Inferior parietal cortex (tissue), 1 donor: ENCODE data around the gene CDK17.

Experiments used
- DNase-seq: peaks from one replicate; pipeline ENCODE4 v3.0.0-alpha.2; 2016; ENCODE audit errors: extremely low spot score

Gene CDK17

DNA sequence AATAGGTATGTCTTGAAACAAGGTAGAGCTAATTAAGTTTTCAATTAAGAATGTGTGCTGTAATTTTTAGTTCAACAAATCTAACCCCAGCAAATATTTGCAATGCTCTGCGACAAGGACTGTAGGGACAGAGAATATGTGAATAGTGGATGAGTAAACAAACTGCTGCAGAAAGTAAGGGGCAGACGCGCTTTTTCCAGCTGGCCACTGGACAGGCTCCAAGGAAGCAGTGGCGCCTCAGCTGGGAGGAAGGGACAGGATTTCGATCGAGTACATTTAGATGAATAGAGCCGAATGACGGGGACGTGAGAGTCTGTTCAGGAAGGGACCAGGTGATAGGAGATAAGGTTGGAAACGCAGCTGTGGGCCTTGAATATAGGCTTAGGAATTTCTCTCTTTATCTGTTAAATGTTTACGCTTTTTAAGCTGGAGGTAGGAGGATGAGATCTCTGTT, 136.8 kb downstream of the CDK17 start:
- no peak for DNase-seq

DNA sequence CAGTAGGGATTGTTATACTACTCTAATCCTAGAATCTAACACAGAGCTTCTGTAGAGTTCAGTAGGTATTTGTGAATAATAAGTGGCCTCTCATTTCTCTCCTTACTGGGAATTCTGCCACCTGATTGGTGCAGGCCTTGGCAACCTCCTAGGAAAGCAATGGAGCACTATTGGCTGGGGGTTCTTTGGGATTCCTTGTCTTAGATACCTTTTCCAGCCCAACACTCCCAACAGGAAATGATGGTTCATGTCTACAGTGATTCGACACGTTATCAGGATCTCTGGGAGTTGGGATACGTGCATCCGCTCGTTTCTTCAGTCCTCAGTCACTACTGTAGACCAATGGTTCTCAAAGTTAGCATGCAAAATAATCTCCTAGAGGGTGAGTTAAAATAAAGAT, 138.7 kb downstream of the CDK17 start:
- DNase-seq, result no peak

DNA sequence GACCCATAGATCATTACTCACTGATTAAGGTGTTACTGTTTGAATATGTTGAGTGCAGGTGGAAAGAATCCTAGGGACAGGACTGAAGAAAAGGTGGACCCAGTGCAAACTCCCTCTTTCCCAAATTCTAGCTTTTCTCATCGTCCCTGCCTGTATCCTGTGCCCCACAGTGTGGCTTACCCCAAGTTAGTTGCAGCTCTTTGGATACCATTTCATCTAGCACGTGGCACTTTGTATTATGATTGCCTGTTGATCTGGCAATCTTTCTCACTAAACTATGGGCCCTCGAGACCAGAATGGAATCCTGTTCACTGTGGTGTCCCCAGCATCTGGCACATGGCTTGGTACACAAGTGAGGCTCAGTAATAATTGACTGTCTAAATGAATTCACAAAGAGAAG, 139.6 kb downstream of the CDK17 start:
- DNase-seq, result no peak

DNA sequence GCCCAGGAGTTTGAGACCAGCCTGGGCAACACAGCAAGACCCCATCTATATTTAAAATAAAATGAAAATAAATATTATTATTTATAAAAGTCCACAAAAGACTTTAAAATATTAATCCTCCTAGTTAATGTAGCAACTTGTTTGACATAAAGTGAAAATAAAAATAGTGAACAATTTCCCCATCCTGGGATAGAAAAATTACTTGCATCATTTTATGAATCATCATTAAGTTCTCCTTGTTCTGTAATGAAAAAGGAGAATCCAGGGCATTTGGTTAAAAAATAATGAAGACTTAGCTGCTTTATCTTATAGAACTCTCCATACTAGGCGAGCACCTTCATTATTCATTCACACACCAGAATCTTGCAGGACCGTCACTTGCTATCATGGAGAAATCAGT, 140.0 kb downstream of the CDK17 start:
- no peak for DNase-seq

DNA sequence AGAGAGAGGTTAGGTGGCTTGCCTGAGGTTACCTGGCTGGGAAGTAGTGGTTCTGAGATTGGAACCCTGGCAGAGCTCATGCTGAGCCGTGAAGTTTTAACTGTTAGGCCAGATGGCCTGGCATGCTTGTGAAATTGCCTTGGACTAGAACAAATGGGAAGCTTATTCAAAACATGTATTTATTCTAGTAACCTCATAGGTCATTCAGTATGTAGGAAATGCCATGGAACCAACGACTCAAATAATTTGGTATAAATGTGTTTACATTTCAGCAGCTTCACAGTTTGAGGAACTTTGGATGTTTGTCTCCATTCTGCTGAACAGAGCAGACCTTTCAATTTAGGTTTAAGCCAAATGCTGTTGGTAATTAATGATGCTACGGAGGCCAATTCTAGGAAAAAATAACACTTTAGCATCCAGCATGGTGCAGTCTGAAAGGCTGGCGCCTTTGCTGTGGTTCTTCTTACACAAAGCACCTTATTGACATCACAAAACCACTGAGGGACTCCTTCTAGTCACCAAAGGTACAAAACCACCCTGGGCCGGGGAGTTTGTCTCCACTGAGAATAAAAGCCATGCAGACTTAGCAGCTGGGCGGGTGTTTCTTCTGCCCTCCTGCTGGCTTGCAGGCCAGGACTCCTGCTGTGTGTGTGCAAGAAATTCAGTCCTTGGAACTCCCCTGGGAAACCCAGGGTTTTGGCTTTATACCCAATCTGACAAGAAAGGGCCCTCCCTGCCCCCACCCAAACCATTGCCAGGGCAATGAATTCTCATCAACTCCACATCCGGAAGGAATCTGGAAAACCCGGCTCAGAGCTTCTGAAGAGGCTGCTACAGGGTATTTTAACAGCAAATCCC, 141.9 kb downstream of the CDK17 start:
- DNase-seq, result no peak

DNA sequence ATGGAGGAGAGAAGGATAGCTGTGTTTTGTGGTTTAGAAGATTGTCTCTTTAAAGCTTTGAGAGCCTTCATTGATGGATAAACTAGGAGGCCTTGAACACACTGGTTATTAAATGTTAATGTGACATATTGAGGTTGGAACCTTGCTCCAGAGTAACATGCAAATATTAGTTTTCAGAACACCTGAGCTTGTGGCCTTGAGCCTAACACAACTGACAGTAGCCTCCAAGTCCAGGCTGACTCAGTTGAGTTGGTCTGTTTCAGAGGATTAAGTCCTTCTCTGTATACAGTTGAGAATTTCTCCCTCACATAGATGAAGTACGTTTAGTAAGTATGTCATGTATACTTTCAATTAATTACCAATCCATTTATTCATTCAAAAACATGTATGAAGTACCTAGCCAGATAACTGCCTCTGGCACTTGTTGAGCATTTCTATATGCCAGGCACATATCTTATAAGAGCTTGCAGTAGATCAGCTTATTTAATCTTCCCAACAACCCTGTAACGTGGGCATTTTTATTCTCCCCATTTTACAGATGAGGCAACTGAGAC, 142.6 kb downstream of the CDK17 start:
- DNase-seq, result no peak

DNA sequence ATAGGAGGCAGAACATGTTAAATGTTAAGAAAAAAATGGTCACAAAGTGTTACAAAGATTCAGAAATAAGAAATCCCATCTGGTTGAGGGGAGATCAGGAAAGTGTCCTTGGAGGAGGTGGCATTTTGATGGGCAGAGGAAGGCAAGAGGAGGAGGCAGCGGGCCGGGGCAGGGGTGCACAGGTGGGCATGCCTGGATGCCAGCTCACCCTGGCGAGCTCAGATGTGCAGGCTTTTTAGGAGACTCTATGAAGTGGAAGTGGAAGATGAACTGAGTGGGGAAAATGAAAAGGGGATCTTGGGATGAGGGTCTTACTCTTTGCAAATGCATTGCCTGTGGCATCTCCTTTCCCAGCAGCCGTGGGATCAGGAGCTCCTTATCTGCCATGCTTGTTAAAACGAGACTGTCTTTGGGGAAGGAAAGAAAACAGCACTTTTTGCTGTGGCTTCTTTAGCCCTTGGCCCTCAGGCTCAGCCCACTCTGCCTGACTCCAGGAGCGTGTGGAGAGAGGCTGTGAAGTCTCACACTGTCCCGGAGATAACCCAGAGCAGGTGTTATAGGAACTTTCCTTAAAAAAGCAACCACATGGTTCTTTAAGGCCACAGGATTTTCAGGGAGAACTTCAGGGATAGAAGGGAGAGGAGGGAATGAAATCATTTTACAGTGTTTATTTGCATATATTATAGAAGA, 143.4 kb downstream of the CDK17 start:
- no peak for DNase-seq

DNA sequence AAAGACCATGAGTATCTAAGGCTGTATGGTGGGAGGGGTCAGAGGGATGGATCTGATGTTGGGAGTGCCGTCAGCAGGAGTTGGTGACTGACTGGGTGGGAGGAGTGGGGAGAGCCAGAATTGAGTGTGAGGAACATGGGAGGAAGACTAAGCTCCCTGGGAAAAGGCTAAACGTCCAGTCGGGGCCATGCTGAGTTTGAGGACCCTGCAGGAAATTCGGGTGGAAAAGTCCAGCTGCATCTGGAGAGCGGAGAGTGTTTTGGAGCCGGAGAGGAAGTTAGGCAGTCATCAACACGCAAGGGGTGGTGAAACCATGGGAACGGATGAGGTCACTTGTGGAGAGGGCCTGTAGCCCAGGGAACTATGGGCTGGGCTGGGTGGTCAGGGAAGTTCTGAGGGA, 145.2 kb downstream of the CDK17 start:
- DNase-seq, result no peak

DNA sequence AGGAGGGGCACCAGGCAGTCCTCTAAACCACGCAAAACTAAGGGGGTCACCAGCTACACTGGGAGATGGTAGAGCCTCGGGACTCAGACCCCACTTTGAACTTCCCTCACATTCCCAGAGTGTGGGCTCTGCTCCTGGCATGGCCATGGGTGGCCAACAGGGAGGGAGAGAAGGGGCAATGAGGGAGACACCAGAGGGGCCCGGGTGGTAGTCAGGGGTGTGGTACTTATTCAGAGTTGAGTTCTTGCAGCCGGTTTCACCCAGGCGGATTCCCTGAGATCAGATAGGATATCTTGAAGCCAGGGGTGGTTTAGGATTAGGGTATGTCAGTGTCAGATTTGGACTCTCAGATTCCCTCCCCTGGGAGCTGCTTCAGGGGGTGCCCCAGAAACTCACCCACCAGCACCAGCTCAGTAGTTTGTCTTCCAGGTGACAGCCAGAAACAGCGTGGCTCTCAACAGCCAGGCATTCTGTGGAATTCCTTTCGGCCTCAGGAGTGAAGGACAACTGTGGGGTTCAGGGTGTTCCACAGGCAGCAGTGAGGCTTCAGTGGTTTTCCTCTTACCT, 150.0 kb downstream of the CDK17 start:
- DNase-seq, result no peak

DNA sequence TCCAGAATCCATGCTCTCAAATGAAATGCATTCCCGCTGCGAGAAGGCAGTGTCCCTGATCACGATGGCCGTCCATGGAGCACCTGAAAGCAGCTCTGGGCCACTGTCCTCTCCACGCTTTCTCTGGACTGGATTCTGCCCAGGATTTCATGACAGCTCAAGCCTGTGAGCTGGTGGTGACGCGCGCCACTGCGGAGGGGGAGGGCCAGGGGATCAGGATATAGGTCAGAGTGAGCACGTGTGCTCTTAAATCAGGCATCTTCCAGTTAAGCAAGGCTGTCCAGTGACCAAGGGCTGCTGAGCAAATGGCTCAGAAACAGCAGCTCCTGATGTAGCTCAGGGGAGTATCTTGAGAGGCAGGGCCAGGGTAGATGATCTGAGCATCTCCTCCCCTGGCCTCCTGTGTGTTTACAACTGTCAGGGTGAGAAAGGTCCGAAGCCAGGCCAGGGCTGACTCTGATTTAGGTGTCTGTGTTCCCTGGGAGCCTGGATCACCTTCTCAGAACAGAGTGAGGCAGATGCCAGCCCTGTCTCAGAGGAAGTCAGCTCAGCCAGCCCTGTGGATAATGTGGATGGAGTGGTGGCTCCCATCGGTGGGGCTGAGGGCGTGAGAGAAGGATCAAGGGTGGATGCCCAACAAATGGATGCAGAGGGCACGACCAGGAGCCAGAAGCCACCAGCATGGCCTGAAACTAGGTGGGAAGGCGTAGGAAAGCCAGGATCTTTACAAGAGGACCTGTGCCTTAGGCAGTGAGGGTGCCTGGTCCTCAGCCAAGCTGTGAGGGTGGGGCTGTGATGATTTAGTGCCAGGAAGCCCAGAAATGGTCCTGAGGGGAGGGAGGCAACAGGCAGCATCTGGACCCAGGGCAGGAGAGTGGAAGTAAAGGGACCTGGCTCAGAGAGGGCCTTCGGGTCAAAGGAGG, 150.8 kb downstream of the CDK17 start:
- no peak for DNase-seq

DNA sequence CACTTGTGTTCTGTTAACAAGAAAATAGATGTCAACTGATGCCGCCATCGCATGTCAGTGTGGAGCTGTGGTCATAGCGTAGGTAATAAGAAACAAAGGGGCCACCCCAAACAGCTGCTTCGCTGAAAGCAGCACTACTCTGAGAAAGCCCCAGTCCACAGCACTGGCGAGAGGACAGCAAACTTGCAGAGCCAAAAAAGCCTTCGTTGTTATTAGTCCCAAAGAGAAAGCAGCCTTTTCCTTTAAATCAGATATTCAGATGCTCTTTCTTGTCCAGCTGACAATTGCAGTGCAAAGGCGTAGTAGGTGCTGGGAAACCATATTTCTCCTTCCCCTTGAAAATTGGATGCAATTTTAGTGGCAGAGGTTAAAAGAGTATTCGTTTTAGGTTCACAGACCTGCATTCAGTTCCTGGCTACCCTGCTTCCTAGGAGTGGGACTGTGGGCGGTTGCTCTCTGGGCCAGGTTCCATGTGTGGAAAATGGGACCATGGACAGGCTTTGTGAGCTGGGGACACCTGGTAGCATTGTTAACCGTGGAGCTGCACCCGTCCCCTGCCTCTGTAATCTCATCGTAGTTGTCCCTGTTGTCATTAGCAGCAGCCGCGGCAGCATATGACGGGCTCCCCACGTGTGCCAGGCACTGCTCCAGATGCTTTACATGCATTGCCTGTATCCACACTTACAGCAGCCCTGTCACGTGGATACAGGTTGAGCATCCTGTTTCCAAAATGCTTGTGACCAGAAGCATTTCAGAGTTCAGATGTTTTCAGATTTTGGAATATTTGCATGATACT, 151.9 kb downstream of the CDK17 start:
- no peak for DNase-seq

DNA sequence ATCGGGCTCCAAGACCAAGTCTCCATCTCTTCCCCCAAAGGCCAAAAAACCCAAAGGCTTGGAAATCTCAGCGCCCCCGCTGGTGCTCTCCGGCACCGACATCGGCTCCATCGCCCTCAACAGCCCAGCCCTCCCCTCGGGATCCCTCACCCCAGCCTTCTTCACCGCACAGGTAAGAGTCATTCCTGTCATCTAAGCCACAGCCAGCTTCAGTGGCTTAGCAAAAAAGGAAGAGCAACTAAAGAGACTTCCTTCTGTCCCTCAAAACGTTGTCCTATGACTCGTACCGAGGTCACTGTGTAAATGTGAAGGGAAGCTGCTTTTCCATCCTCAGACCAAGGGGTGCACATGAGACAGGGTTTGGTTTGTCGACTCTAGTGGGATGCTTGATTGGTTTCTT, 152.7 kb downstream of the CDK17 start:
- no peak for DNase-seq

DNA sequence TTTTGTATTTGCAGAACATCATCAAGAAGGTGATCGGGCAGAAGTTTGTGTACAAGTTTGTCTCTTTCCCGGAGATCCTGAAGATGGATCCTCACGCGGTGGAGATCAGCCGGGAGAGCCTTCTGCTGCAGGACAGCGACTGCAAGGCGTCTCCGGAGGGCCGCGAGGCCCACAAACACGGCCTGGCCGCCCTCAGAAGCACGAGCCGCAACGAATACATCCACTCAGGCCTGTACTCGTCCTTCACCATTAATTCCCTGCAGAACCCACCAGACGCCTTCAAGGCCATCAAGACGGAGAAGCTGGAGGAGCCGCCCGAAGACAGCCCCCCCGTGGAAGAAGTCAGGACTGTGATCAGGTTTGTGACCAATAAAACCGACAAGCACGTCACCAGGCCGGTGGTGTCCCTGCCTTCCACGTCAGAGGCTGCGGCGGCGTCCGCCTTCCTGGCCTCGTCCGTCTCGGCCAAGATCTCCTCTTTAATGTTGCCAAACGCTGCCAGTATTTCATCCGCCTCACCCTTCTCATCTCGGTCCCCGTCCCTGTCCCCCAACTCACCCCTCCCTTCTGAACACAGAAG, 153.2 kb downstream of the CDK17 start:
- DNase-seq, result no peak

DNA sequence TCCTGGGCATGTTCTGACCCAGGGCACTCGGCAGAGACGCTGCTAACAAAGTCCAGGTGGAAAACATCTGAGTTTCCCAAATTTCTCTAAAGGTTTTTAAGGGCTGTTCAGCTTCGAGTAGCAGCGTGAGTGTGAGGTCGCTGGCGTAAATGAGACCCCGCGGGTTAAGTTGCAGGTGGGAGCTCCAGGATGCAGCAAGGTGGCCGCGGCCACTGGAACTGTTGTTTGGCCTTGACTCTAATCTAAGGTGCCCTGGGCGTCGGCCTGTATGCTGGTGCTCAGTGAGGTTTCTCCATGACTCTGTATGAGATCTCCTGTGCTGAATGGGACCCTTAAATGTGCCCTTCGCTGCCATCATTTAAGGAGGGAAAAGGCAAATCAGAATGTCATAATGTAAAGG, 155.4 kb downstream of the CDK17 start:
- no peak for DNase-seq

DNA sequence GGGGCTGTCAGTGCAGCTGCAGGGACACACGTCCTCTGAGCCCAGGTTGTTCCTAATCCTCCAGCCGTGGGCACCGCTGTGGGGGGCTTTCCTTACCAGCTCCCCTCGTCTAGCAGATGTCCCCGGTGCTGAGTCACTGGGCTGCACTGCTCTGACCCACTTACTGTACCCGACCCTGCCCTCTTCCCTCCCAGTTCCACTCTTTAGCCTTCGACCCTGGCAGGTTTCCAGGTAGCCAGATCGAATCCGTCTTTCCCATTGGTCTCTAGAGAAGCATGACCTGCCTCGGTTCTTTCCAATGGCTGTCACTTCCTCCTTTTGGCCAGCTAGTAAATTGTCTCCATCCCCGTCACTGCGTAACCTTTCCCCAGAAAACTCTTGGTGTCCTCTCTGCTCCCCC, 157.6 kb downstream of the CDK17 start:
- no peak for DNase-seq

DNA sequence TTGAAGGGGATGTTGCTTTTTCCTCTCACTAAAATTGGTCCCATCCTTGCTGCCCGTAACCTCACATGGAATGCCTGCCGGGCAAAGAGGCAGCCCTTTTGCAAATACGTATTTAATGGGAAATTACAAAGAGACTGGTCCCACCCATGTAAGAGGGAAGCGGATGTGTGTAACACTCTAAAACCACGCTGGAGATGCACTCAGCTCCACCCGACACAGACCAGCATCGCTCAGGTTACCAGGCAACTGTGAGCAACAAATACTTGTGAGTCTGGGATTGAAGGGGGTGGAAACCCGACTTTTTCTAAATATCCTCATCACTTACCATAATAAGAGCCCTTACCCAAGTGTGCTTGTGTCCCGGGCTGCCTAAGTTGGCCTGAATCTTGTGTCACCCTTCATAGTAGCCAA, 158.4 kb downstream of the CDK17 start:
- DNase-seq, result no peak

DNA sequence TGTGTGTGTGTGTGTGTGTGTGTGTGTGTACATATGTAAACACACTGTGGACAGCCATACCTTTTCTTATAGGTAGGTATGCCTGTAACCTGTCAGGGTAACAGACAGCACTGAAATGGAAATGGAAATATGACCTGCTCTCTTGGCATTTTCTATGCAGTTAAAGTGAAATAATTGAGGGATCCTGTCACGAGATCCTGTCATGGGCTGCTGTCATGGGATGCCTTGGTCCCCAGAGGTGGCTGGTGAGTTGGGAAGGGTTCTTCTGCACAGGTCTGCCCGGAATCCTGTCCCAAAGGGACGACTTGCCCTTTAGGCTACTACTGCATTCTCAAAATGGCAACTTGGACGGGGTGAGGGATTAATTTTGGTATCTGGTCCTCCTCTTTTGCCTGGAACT, 158.8 kb downstream of the CDK17 start:
- DNase-seq, result no peak

DNA sequence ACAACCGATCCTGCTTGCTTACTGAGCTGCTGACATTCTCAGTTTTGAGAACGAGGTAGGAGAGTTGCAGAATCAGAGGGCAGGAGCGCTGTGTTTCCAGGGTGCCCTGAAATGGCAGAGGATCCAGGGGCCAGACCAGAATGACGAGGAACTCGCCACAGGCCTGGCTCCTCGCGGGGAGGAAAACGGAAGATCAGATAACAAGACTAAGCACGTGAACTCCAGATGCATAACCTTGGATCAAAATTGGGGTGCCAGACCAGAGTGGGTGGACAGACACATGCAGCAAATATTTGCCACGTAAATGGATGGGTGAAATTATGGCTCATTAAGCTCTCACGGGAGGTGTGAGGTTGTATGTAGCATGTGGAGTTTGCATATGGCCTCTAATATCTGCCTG, 159.6 kb downstream of the CDK17 start:
- no peak for DNase-seq

DNA sequence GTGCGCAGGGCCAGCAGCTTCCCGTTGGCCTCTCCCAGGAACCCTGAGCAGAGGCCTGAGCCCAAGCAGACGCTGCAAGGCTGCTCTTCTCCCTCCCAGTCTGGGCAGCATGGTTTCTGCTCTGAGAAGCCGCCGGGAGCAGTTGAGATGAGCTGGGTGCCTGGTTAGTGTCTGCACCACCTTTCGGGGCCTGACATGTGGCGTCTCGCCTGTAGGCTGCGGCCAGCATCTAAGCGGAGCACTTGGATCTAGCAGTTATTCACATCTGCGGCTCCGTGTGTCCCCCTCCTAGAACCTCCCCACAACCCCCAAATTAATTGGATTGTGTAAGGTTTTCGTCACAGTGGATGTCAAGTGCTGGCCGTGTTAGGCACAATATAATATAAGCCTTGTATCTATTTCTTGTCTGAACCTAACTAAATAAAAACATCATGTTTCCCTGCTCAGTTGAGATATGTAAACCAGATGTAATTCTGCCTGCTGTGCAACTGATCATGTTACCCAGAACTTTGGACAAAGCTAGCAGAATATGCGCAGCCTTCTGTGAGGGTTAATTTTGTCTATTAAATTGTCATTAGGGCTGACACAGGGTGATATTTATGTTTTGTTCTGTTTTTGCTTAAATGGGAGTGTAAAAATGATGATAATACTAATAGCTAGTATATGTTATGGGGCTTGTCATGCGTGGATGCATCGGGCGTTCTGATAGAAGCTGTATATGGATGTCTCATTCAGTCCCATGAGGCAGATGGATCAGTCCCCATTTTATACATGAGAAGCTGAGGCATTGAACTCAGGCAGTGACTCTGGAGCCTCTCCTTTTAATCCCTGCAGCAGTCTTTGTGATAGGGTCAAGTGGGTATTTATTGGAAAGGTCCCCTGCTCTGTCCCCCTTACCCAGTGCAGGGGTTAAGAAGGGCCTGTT, 160.3 kb downstream of the CDK17 start:
- no peak for DNase-seq
